HUES6 (cell line): ENCODE results near the gene PDZD2.

ENCODE experiments used
- H3K27ac ChIP-seq: 2 replicates; pipeline ENCODE4 v1.7.0; 2013; ENCODE audit warnings: low read depth, mild to moderate bottlenecking, low read length, inconsistent platforms
- H3K27me3 ChIP-seq: 2 replicates; pipeline ENCODE4 v1.6.1; 2013; ENCODE audit warnings: low read length; ENCODE audit not compliant: control insufficient read depth, insufficient read depth
- H3K36me3 ChIP-seq: 2 replicates; pipeline ENCODE4 v1.6.1; 2013; ENCODE audit warnings: low read length; ENCODE audit not compliant: control insufficient read depth, insufficient read depth
- H3K4me1 ChIP-seq: 2 replicates; pipeline ENCODE4 v1.6.1; 2013; ENCODE audit warnings: low read length; ENCODE audit not compliant: control insufficient read depth, insufficient read depth
- H3K4me3 ChIP-seq: 2 replicates; pipeline ENCODE4 v1.5.1; 2013; ENCODE audit warnings: low read depth, low read length
- H3K9ac ChIP-seq: one replicate; pipeline ENCODE4 v1.6.1; 2013; ENCODE audit warnings: mild to moderate bottlenecking, low read length
- H3K9me3 ChIP-seq: 2 replicates; pipeline ENCODE4 v1.6.1; 2013; ENCODE audit warnings: low read depth, low read length; ENCODE audit not compliant: control insufficient read depth, insufficient read depth

Gene PDZD2

DNA sequence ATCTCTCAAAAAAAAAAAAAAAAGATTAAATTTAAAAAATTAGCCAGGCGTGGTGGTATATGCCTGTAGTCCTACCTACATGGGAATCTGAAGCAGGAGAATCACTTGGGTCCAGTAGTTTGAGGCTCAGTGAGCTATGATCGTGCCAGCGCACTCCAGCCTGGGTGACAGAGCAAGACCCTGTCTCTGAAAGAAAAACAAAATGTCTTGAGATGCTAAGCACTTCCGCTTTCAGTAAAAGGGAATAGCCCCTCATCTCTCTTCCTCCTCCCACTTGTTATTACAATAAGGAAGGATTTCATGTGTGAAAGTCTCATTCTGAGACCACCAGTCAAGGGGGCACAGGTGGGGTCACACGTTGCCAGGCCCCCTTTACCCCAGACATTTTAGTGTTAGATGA, 455.8 kb downstream of the PDZD2 start:
- peaks cover 8% of the 10 kb centered on the region for H3K4me1 ChIP-seq
- H3K4me3 ChIP-seq, result no peak overlapping the region

GRCh38 chr5:32095261-32095671, 456.3 kb downstream of the PDZD2 start:
- Histone ChIP-seq H3K4me1 (peaks cover 8% of the 10 kb centered on the region), H3K36me3 (peaks cover 8% of the 10 kb centered on the region; the same call in 1 of the 2 replicates), H3K27ac (no peak overlapping the region), H3K27me3 (no peaks in the 10 kb centered on the region), H3K9me3 (no peaks in the 10 kb centered on the region), H3K4me3 (no peak overlapping the region), H3K9ac (no peak overlapping the region)

More for the DNA sequence above, 455.8 kb downstream of the PDZD2 start:
- H3K36me3 ChIP-seq, result peaks cover 4% of the 10 kb centered on the region; the same call in 1 of the 2 replicates
- H3K27me3 ChIP-seq, result no peaks in the 10 kb centered on the region
- H3K9ac ChIP-seq, result no peak overlapping the region
- H3K9me3 ChIP-seq, result no peaks in the 10 kb centered on the region
- no peak overlapping the region for H3K27ac ChIP-seq

DNA sequence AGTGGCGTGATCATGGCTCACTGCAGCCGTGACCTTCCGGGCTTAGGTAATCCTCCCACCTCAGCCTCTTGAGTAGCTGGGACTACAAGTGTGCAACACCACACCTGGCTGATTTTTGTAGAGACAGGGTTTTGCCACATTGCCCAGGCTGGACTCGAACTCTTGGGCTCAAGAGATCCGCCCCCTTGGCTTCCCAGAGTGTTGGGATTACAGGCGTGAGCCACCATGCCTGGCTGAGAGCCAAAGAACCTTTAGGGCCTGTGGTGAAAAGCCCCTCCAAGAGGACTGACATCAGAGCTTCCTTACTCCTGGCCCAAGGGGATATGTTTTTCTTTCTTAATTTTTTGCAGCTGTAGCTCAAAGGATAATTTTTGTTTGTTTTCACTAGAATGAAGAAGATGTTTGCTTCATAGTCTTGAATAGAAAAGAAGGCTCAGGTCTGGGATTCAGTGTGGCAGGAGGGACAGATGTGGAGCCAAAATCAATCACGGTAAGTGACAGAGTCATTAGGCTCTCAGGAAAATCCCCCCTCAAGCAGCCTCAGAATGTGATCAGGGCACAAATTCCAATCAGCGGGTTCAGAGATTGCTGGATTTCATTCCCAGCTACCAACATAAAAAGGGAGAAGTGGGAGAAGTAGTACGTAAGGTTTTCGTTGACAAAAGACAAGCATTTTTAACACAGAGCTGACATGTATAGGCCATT, 458.1 kb downstream of the PDZD2 start:
- no peak overlapping the region for H3K4me3 ChIP-seq
- no peak overlapping the region for H3K9ac ChIP-seq
- H3K9me3 ChIP-seq, result no peaks in the 10 kb centered on the region
- H3K36me3 ChIP-seq, result peaks cover 22% of the 10 kb centered on the region
- H3K27me3 ChIP-seq, result no peaks in the 10 kb centered on the region
- H3K27ac ChIP-seq, result no peak overlapping the region
- peaks cover 3% of the 10 kb centered on the region for H3K4me1 ChIP-seq

DNA sequence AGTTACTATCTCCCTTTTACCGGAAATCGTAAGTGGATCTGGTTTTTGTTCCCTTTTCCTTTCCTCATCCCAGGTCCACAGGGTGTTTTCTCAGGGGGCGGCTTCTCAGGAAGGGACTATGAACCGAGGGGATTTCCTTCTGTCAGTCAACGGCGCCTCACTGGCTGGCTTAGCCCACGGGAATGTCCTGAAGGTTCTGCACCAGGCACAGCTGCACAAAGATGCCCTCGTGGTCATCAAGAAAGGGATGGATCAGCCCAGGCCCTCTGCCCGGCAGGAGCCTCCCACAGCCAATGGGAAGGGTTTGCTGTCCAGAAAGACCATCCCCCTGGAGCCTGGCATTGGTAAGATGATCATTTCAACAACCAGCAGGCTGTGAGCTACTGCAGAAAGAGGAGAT, 459.4 kb downstream of the PDZD2 start:
- Histone ChIP-seq H3K9me3 (no peaks in the 10 kb centered on the region), H3K27me3 (no peaks in the 10 kb centered on the region), H3K36me3 (peaks cover 35% of the 10 kb centered on the region)

DNA sequence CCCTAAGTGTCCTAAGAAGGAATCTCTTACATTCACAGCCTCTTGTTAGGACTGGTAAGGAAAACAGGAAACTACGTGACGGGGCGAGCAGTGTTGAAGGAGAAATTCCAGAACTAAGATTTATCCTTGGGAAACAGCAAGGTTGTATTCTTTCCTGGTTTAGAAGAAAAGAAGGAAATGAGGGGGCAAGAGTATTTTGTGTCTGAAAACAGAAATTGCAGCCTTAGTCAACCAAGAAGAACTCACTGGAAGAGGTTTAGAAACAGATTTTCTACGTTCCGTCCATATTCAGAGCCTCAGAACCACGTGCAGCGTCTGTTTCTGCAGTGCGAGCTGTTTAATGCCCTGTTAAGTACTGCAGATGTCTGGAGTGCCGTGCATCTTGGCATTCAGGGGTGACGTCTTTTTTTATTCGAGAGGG, 460.0 kb downstream of the PDZD2 start:
- peaks cover 41% of the 10 kb centered on the region for H3K36me3 ChIP-seq
- H3K27me3 ChIP-seq, result no peaks in the 10 kb centered on the region
- no peak overlapping the region for H3K4me3 ChIP-seq
- H3K4me1 ChIP-seq, result no peaks in the 10 kb centered on the region
- no peak overlapping the region for H3K27ac ChIP-seq
- H3K9me3 ChIP-seq, result no peaks in the 10 kb centered on the region
- H3K9ac ChIP-seq, result no peak overlapping the region

More for the DNA sequence above, 459.4 kb downstream of the PDZD2 start:
- Histone ChIP-seq H3K4me3 (no peak overlapping the region), H3K27ac (no peak overlapping the region), H3K9ac (no peak overlapping the region), H3K4me1 (no peaks in the 10 kb centered on the region)

- H3K36me3 ChIP-seq, result peaks cover 47% of the 10 kb centered on the region
- H3K4me1 ChIP-seq, result no peaks in the 10 kb centered on the region
- no peak overlapping the region for H3K27ac ChIP-seq
- H3K9ac ChIP-seq, result no peak overlapping the region
- H3K27me3 ChIP-seq, result no peaks in the 10 kb centered on the region
- H3K9me3 ChIP-seq, result no peaks in the 10 kb centered on the region
- no peak overlapping the region for H3K4me3 ChIP-seq
Observed at GRCh38 chr5:32099486-32100035, 460.6 kb downstream of the PDZD2 start.

DNA sequence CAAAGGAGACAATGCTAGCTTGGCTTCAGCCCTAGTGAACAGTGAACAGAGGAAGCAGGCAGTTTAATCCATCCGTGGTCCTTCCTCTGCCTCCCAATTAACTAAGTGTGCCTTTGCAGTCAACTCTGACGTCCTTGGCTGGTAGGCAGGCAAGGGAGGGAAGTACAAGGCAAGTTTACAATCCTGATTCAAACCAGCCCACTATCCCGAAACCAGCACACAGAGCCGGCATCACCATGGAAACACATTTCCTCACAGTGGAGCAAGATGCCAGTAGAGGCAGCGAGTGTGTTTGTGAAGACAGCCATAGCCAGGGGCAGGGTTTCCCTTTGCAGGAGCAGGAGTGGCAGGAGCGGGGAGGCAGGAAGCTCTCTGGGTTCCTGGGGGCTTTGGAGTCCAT, 461.3 kb downstream of the PDZD2 start:
- H3K9ac ChIP-seq, result no peak overlapping the region
- no peaks in the 10 kb centered on the region for H3K9me3 ChIP-seq
- H3K36me3 ChIP-seq, result peaks cover 54% of the 10 kb centered on the region
- H3K4me3 ChIP-seq, result no peak overlapping the region
- H3K27me3 ChIP-seq, result no peaks in the 10 kb centered on the region
- no peak overlapping the region for H3K27ac ChIP-seq
- H3K4me1 ChIP-seq, result no peaks in the 10 kb centered on the region

- no peak overlapping the region for H3K9ac ChIP-seq
- peaks cover 60% of the 10 kb centered on the region for H3K36me3 ChIP-seq
- H3K4me3 ChIP-seq, result no peak overlapping the region
- H3K27me3 ChIP-seq, result no peaks in the 10 kb centered on the region
- H3K9me3 ChIP-seq, result no peaks in the 10 kb centered on the region
- no peaks in the 10 kb centered on the region for H3K4me1 ChIP-seq
- no peak overlapping the region for H3K27ac ChIP-seq
Observed at GRCh38 chr5:32100691-32101302, 461.9 kb downstream of the PDZD2 start.

DNA sequence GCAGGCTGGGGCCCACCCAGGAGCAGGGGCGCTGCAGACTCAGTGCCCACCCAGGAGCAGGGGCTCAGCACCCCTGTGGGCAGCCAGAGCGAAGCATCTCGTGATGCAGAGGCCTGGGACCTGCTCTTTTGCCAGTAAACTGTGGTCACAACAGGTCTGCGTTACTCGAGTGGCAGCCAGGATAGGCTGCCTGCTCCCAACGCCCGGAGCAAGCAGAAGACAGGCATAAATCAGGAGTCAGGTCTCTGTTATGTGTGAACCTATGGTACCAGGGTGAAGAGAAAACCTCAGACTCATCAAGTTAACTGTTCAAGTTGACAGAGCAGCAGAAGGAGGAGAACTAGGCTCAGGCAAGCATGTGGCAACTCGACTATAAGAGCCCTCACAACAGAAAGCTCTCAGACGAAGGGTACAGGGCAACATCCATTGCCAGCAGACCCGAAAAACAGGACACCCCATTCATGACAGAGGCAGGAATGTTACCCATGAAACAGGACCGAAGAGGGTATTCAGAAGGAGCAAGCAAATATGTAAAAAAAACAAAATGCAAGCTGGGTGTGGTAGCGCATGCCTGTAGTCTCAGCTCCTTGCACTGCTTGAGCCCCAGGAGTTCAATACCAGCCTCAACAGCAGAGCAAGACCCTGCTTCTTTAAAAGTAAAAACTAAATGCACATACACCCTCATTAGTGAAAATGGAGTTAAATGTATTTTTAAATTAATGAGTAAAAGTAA, 463.5 kb downstream of the PDZD2 start:
- no peaks in the 10 kb centered on the region for H3K4me1 ChIP-seq
- no peak overlapping the region for H3K27ac ChIP-seq
- H3K9ac ChIP-seq, result no peak overlapping the region
- peaks cover 75% of the 10 kb centered on the region for H3K36me3 ChIP-seq
- no peak overlapping the region for H3K4me3 ChIP-seq
- H3K27me3 ChIP-seq, result no peaks in the 10 kb centered on the region
- H3K9me3 ChIP-seq, result peaks cover 4% of the 10 kb centered on the region; the same call in 1 of the 2 replicates

DNA sequence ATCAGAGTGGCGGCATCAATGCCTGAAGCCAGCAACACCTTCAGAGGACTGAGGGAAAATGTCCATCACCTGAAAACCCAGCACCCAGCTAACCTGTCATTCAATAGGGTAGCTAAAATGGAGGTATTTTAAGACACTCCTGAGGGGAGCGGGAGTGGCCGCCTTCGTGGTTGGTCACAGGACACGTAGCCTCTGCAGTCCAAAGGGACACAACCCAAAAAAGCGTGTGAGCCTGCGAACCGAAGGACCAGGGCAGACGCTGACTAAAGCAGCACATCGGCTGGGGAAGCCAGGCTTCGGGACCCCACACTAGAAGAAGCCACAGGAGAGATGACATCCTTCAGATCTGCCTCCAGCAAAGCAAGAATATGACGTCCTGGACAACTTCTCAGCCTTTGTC, 464.6 kb downstream of the PDZD2 start:
- Histone ChIP-seq H3K36me3 (peaks cover 81% of the 10 kb centered on the region), H3K4me1 (no peaks in the 10 kb centered on the region), H3K9ac (no peak overlapping the region), H3K9me3 (peaks cover 4% of the 10 kb centered on the region; the same call in 1 of the 2 replicates), H3K4me3 (no peak overlapping the region), H3K27me3 (no peaks in the 10 kb centered on the region), H3K27ac (no peak overlapping the region)

- Histone ChIP-seq H3K36me3 (peaks cover 96% of the 10 kb centered on the region), H3K27me3 (no peaks in the 10 kb centered on the region), H3K9ac (no peak overlapping the region), H3K9me3 (peaks cover 4% of the 10 kb centered on the region; the same call in 1 of the 2 replicates), H3K27ac (no peak overlapping the region), H3K4me1 (no peaks in the 10 kb centered on the region), H3K4me3 (no peak overlapping the region)
Observed at GRCh38 chr5:32107291-32107690, 468.4 kb downstream of the PDZD2 start.
